H1 (cell line): ENCODE data around the gene NUP85. TPM values are rescaled to one million over a fixed set of nuclear protein-coding genes. Genes with fewer than 3 reads are reported as not detected.
A peak's percentile ranks its signal among the peaks of the same experiment; 100 is the strongest.

Source experiments
- CTCF ChIA-PET: fragments of 300-600 bp; sonication (Branson Sonifier 250); formaldehyde crosslinking; loops from one replicate; lab custom pipeline; 2021; ENCODE audit not compliant: partially characterized antibody; lab: Charles Lee
- POLR2A ChIA-PET: fragments of 300-600 bp; sonication (Branson Sonifier 250); formaldehyde crosslinking; loops from one replicate; lab custom pipeline; 2021; ENCODE audit warnings: inconsistent platforms; ENCODE audit not compliant: partially characterized antibody; lab: Charles Lee
- DNase-seq, 2 experiments: peaks; one replicate each; pipeline versions ENCODE4 v3.0.0 to v3.0.0-alpha.2; 2010 to 2022; ENCODE audit warnings: low spot score in 2 of 2, low read depth in 1 of 2, mixed read lengths in 1 of 2
- FAIRE-seq: peaks from 2 replicates; lab custom pipeline; 2011; peaks lifted over from hg19 to GRCh38; lab: Jason Lieb, UNC
- H2AFZ ChIP-seq: 2 replicates; pipeline ENCODE4 v1.8.1; 2012; ENCODE audit warnings: low read length, inconsistent platforms
- H2AK5ac ChIP-seq: 2 replicates; pipeline ENCODE4 v1.6.1; 2013; ENCODE audit warnings: low read depth, low read length
- H2BK120ac ChIP-seq: replicated peaks from 2 replicates; pipeline ENCODE3; 2013; ENCODE audit warnings: low read depth, low read length, inconsistent platforms
- H2BK12ac ChIP-seq: 2 replicates; pipeline ENCODE4 v1.6.1; 2013; ENCODE audit warnings: low read depth, low read length
- H2BK15ac ChIP-seq: 2 replicates; pipeline ENCODE4 v1.6.1; 2013; ENCODE audit warnings: low read length
- H2BK20ac ChIP-seq: 2 replicates; pipeline ENCODE4 v1.6.1; 2013; ENCODE audit warnings: low read length
- H2BK5ac ChIP-seq: 2 replicates; pipeline ENCODE4 v1.6.1; 2013; ENCODE audit warnings: low read depth, low read length
- H3K14ac ChIP-seq: 2 replicates; pipeline ENCODE4 v1.6.1; 2013; ENCODE audit warnings: inconsistent platforms; ENCODE audit not compliant: insufficient read length
- H3K18ac ChIP-seq: 2 replicates; pipeline ENCODE4 v1.6.1; 2013; ENCODE audit warnings: low read length; ENCODE audit errors: extremely low read depth
- H3K23ac ChIP-seq: 2 replicates; pipeline ENCODE4 v1.6.1; 2013; ENCODE audit warnings: inconsistent platforms; ENCODE audit not compliant: insufficient read length
- H3K23me2 ChIP-seq: 2 replicates; pipeline ENCODE4 v1.6.1; 2013; ENCODE audit warnings: low read depth, low read length
- H3K27ac ChIP-seq: 2 replicates; pipeline ENCODE4 v1.6.1; 2011; ENCODE audit warnings: low read depth, low read length, inconsistent platforms
- H3K27me3 ChIP-seq, 4 experiments: replicated peaks in 1 of 4; 1 replicate in 1 of 4; 2 replicates in 3 of 4; pipeline versions ENCODE4 v1.6.1 to v1.8.1; 2011 to 2013; ENCODE audit warnings: low read length in 3 of 4, mild to moderate bottlenecking in 3 of 4, inconsistent platforms in 2 of 4, mixed read lengths in 2 of 4, moderate library complexity in 1 of 4; ENCODE audit not compliant: control insufficient read depth in 3 of 4, insufficient read depth in 3 of 4; ENCODE audit errors: extremely low read depth in 1 of 4
- H3K36me3 ChIP-seq, 4 experiments: 2 replicates each; pipeline versions ENCODE4 v1.6.1 to v1.8.1; 2011 to 2013; ENCODE audit warnings: mild to moderate bottlenecking in 4 of 4, low read length in 3 of 4, moderate library complexity in 2 of 4, control low read depth in 1 of 4, inconsistent platforms in 1 of 4; ENCODE audit not compliant: insufficient read depth in 4 of 4, control insufficient read depth in 2 of 4
- H3K4ac ChIP-seq: replicated peaks from 2 replicates; pipeline ENCODE3; 2013; ENCODE audit warnings: low read length, low read depth, mixed read lengths, inconsistent platforms; ENCODE audit not compliant: insufficient read length
- H3K4me1 ChIP-seq, 4 experiments: replicated peaks in 1 of 4; 1 replicate in 1 of 4; 2 replicates in 3 of 4; pipeline versions ENCODE4 v1.6.1 to v1.8.1; 2011 to 2013; ENCODE audit warnings: low read length in 3 of 4, inconsistent platforms in 2 of 4, mixed read lengths in 1 of 4; ENCODE audit not compliant: insufficient read depth in 4 of 4, control insufficient read depth in 3 of 4
- H3K4me2 ChIP-seq, 2 experiments: 2 replicates each; pipeline versions ENCODE4 v1.6.1 to v1.8.1; 2011 to 2013; ENCODE audit warnings: low read depth in 2 of 2, low read length in 2 of 2, control low read depth in 1 of 2, inconsistent platforms in 1 of 2, mild to moderate bottlenecking in 1 of 2; ENCODE audit not compliant: insufficient read depth in 1 of 2
- H3K4me3 ChIP-seq, 4 experiments: fragments of 200-600, 300-600 bp in 1 of 4; sonication (generic), shearing (Covaris generic), sonication (Bioruptor Twin) in 1 of 4; 2 replicates each; pipeline versions ENCODE4 v1.5.1 to v1.8.1; 2011 to 2016; ENCODE audit warnings: low read length in 4 of 4, low read depth in 3 of 4, control low read depth in 2 of 4, inconsistent platforms in 2 of 4, mild to moderate bottlenecking in 2 of 4, mixed read lengths in 1 of 4, moderate library complexity in 1 of 4; ENCODE audit not compliant: insufficient read depth in 2 of 4; ENCODE audit errors: extremely low read depth in 1 of 4
- H3K56ac ChIP-seq: replicated peaks from 2 replicates; pipeline ENCODE3; 2013; ENCODE audit warnings: low read depth, mild to moderate bottlenecking, mixed read lengths, low read length, inconsistent platforms; ENCODE audit not compliant: insufficient read length
- H3K79me1 ChIP-seq: 2 replicates; pipeline ENCODE4 v1.6.1; 2013; ENCODE audit warnings: low read depth, low read length, control low read depth
- H3K79me2 ChIP-seq, 2 experiments: 2 replicates each; pipeline versions ENCODE4 v1.6.1 to v1.8.1; 2012 to 2013; ENCODE audit warnings: low read length in 2 of 2, mild to moderate bottlenecking in 2 of 2, inconsistent platforms in 1 of 2; ENCODE audit not compliant: insufficient read depth in 2 of 2, control insufficient read depth in 1 of 2
- H3K9ac ChIP-seq, 4 experiments: replicated peaks in 1 of 4; 1 replicate in 1 of 4; 2 replicates in 3 of 4; pipeline versions ENCODE4 v1.6.1 to v1.8.1; 2011 to 2013; ENCODE audit warnings: low read depth in 3 of 4, low read length in 3 of 4, control low read depth in 2 of 4, mild to moderate bottlenecking in 2 of 4, moderate library complexity in 2 of 4, inconsistent platforms in 1 of 4; ENCODE audit errors: extremely low read depth in 1 of 4
- H3K9me3 ChIP-seq, 2 experiments: 2 replicates each; pipeline versions ENCODE4 v1.6.1 to v1.8.1; 2012 to 2013; ENCODE audit warnings: mild to moderate bottlenecking in 2 of 2, moderate library complexity in 2 of 2, control low read depth in 1 of 2, inconsistent platforms in 1 of 2, low read depth in 1 of 2, low read length in 1 of 2, mixed read lengths in 1 of 2; ENCODE audit not compliant: insufficient read depth in 2 of 2
- H4K20me1 ChIP-seq, 2 experiments: replicated peaks in 1 of 2; 2 replicates each; pipeline versions ENCODE3 to v1.8.1; 2011 to 2013; ENCODE audit warnings: inconsistent platforms in 2 of 2, low read length in 2 of 2, mild to moderate bottlenecking in 1 of 2; ENCODE audit not compliant: insufficient read depth in 2 of 2, control insufficient read depth in 1 of 2
- H4K5ac ChIP-seq: 2 replicates; pipeline ENCODE4 v1.6.1; 2013; ENCODE audit warnings: low read length, low read depth, mixed read lengths, inconsistent platforms; ENCODE audit not compliant: insufficient read length
- H4K8ac ChIP-seq: 2 replicates; pipeline ENCODE4 v1.8.0; 2013; ENCODE audit warnings: mild to moderate bottlenecking, moderate library complexity, low read length, inconsistent platforms; ENCODE audit not compliant: insufficient read depth; ENCODE audit errors: extremely low read depth
- H4K91ac ChIP-seq: replicated peaks from 2 replicates; pipeline ENCODE3; 2013; ENCODE audit warnings: low read length, mixed read lengths, inconsistent platforms; ENCODE audit not compliant: insufficient read length
- POLR2A ChIP-seq, 2 experiments: IDR thresholded peaks; 1 replicate in 1 of 2; 2 replicates in 1 of 2; pipeline ENCODE4 v1.6.1; 2011; ENCODE audit warnings: low read depth in 2 of 2, low read length in 2 of 2, mild to moderate bottlenecking in 2 of 2; ENCODE audit errors: control extremely low read depth in 1 of 2
- SIX5 ChIP-seq: IDR thresholded peaks from 2 replicates; pipeline ENCODE4 v1.6.1; 2011; ENCODE audit warnings: mild to moderate bottlenecking, low read depth, low read length
- WGBS, 2 experiments: shearing (Covaris generic) in 1 of 2; methylation state at CpG; one replicate each; pipeline versions ENCODE4 v1.1.6 to v1.1.7; 2013 to 2015; ENCODE audit warnings: low lambda C conversion rate in 2 of 2, mixed read lengths in 2 of 2, inconsistent platforms in 1 of 2, low coverage in 1 of 2, missing lambda C conversion rate in 1 of 2; ENCODE audit not compliant: insufficient replicate concordance in 2 of 2, insufficient coverage in 1 of 2, insufficient read length in 1 of 2; ENCODE audit errors: extremely low coverage in 1 of 2, missing lambda C conversion rate in 1 of 2; 5-methylcytosine and 5-hydroxymethylcytosine counted together
- polyA plus RNA-seq, 7 experiments: library from polyadenylated mRNA; depleted of rRNA in 3 of 7; stranded (reverse) in 5 of 7; unstranded in 2 of 7; fragments of >200 nt in 5 of 7; fragments of 200-250 nt in 2 of 7; gene quantifications; 1 replicate in 5 of 7; 2 replicates in 1 of 7; 4 replicates in 1 of 7; pipeline versions ENCODE4 v1.2.1 to v1.2.3, GENCODE V29; 2011 to 2013; ENCODE audit warnings: missing spikeins in 2 of 7, mixed read lengths in 2 of 7
- total RNA-seq: library from RNA; stranded (reverse); fragmentation: NEBNext Ultra II Directional; extraction: Animal tissue kit (Norgen Biotek cat#: 25700); gene quantifications from 2 replicates; pipeline ENCODE4 v1.2.1, GENCODE V29; 2021

NUP85 gene
- total and polyA plus RNA-seq, 2 of the 8 experiments (the other 6 are each of a cell fraction or from before 2014, with no cell fraction given), result 98.5 to 154 TPM

GRCh38 chr17:75239214-75239613 lies 33.7 kb downstream of the NUP85 start:
- H4K8ac ChIP-seq, result peak overlapping the region; percentile 57
- no peak overlapping the region for H4K91ac ChIP-seq
- H2BK12ac ChIP-seq, result no peak overlapping the region
- H3K9me3 ChIP-seq, result no peaks in the 10 kb centered on the region
- ChIA-PET POLR2A (interaction anchor here (0.9 to 6.3 kb wide), 11 partner anchors 11 to 260 kb away, joined by 3 to 53 read pairs (median 6); partner anchors contain the start of genes GGA3, MIF4GD, MRPS7 and NT5C), CTCF (interaction anchor here (0.6 to 16.5 kb wide), 28 partner anchors 10 to 293 kb away, joined by 3 to 369 read pairs (median 6); partner anchors contain the start of genes GGA3, MIF4GD, MRPS7 and NT5C)
- no peak overlapping the region for H2BK15ac ChIP-seq
- FAIRE-seq (no peak), DNase-seq (no peak)
- peaks cover 37 to 75% (median 69%) of the 10 kb centered on the region in 4 experiments for H3K36me3 ChIP-seq
- H3K27me3 ChIP-seq, result no peaks in the 10 kb centered on the region
- no peak overlapping the region for H3K18ac ChIP-seq
- no peak overlapping the region for H3K4ac ChIP-seq
- no peak overlapping the region for H2BK120ac ChIP-seq
- H2BK20ac ChIP-seq, result no peak overlapping the region
- no peak for TF ChIP-seq SIX5
- TF ChIP-seq POLR2A (IDR thresholded peaks at IDR 0.05; ENCODE audit: control extremely low read depth in 1 of 2, low read depth in 2 of 2, low read length in 2 of 2), result peak in 1 of 2 experiments; percentile 17; a peak in 1 of 3 replicates
- H3K23ac ChIP-seq, result no peak overlapping the region
- H3K14ac ChIP-seq, result no peak overlapping the region
- no peak overlapping the region for H2AK5ac ChIP-seq
- H3K79me1 ChIP-seq, result no peaks in the 10 kb centered on the region
- 88% methylated on average over 8 of the region's 12 CpGs; no CpG with 5 or more reads in 1 of the 2 experiments for WGBS, 2 experiments
- no peak overlapping the region for H3K9ac ChIP-seq
- no peaks in the 10 kb centered on the region for H3K23me2 ChIP-seq
- H3K79me2 ChIP-seq, result no peaks in the 10 kb centered on the region
- H2AFZ ChIP-seq, result no peak overlapping the region
- peaks cover 0 to 4% (median 0%) of the 10 kb centered on the region in 4 experiments; a peak in 3 of 7 replicates for H3K4me1 ChIP-seq
- H3K56ac ChIP-seq, result no peak overlapping the region
- H4K20me1 ChIP-seq, result peaks cover 14 to 29% of the 10 kb centered on the region in 2 experiments
- no peak overlapping the region for H4K5ac ChIP-seq
- no peak overlapping the region for H3K4me3 ChIP-seq
- no peak overlapping the region for H2BK5ac ChIP-seq
- H3K27ac ChIP-seq, result no peak overlapping the region
- H3K4me2 ChIP-seq, result no peak overlapping the region
